HG03135 (cell line): Measurements from ENCODE around the gene RAPH1.

Source experiments
- ATAC-seq: cut with Tn5 transposase; IDR thresholded peaks from one replicate; pipeline ENCODE4 v1.9.1; 2021; ENCODE audit warnings: mild to moderate bottlenecking, moderate library complexity; ENCODE audit not compliant: unreplicated experiment

RAPH1 gene

GRCh38 chr2:203489531-203489930, 45.6 kb downstream of the RAPH1 start:
- no peak for ATAC-seq

- ATAC-seq, result no peak
These were observed 50.6 kb downstream of the RAPH1 start for GRCh38 chr2:203484266-203485112.

- no peak for ATAC-seq
These were observed 54.5 kb downstream of the RAPH1 start for GRCh38 chr2:203480623-203481022.

DNA sequence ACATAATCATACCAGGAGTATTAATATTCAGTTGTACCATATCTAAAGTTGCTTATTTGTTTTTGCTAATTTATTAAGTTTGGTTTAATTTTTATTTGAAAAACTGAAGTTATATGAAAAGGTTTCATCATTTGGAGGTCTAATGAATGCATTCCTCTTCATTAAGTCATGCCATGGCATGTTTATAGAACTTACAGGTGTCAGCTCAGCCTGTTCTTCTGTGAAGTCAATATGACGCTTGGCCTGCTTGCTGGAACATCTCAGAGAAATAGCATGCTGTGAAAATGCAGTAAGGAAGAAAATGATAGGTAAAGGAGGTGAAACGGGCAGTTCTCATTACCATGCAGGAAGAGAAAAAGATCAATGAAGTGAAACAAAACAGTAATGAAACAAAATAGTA, 58.2 kb downstream of the RAPH1 start:
- no peak for ATAC-seq

DNA sequence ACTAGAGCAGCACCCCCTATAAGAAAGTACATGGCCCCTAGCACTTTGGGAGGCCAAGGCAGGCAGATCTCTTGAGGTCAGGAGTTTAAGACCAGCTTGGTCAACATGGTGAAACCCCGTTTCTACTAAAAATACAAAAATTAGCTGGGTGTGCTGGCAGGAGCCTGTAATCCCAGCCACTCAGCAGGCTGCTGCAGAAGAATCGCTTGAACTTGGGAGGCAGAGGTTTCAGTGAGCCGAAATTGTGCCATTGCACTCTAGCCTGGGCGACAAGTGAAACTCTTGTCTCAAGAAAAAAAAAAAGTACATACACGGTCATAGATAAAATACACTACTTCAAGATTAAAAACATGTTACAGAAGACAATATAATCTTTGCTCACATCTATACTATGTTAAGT, 63.8 kb downstream of the RAPH1 start:
- ATAC-seq, result no peak

DNA sequence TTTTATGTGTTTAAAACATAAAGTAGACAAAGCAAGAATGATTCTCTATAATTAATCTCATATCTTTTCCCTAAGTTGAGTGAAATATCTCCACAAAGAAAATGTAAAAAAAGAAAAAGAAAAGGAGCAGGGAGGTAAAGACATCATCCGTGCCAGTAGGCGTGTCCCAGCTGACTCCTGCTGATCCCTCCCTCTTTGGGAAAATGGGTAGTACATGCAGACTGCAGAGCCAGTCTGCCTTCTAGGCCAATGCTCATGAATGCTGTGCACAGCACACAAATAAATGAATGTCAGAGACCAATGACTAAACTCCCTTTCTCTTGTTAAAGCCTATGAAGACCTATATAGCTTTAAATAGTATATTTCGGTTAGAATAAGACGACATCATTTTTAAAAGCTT, 64.7 kb downstream of the RAPH1 start:
- no peak for ATAC-seq

- ATAC-seq, result no peak
These were observed 65.6 kb downstream of the RAPH1 start for GRCh38 chr2:203469546-203469945.

- ATAC-seq, result no peak
These were observed 71.8 kb downstream of the RAPH1 start for GRCh38 chr2:203463266-203463678.

GRCh38 chr2:203462308-203462707, 72.8 kb downstream of the RAPH1 start:
- no peak for ATAC-seq

- no peak for ATAC-seq
These were observed 73.4 kb downstream of the RAPH1 start for GRCh38 chr2:203461746-203462145.

GRCh38 chr2:203455209-203455608, 79.9 kb downstream of the RAPH1 start:
- no peak for ATAC-seq

DNA sequence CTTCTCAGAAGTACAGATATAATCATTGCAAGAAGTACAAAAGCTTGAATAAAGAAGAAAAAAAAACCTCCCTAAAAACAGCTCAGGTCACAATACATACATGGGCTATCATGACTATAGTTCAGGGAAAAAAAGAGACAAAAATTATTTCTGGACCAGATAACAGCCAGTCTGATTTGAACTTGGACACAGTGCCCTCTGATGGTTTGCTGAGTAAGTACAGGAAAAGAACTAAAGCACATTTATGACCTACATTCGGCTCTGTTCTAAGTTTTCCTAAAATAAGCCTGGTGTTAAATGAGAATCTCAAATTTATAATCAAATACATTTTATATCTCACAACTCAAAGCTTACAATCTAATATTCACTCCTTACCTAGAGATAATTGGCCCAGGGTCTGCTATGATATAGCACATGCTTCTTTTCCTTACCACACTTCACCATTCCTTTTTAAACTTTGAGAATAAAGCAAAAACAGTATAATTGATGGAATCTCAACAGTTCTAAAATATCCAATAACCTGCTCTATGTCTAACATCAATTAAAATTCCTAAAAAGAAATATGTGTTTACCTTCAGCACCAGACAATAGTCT, 81.1 kb downstream of the RAPH1 start:
- no peak for ATAC-seq

GRCh38 chr2:203451689-203452088, 83.4 kb downstream of the RAPH1 start:
- no peak for ATAC-seq

DNA sequence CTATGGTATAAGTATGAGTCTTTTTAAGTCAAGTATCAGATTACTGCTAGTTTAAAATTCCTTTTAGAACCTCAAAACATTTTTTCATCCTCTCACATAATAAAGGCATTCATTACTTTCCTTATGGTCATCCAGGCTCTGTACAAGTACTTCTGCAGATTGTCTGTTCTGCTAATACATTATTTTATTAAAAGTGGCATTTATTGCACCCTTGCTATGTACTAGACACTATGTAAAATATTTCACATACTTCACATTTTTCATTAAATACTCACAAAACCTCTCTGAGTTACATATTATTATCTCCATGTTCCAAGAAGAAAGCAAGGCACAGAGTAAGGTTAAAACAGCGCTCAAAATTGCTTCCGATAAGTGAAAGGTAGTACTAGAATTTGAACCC, 84.1 kb downstream of the RAPH1 start:
- no peak for ATAC-seq

DNA sequence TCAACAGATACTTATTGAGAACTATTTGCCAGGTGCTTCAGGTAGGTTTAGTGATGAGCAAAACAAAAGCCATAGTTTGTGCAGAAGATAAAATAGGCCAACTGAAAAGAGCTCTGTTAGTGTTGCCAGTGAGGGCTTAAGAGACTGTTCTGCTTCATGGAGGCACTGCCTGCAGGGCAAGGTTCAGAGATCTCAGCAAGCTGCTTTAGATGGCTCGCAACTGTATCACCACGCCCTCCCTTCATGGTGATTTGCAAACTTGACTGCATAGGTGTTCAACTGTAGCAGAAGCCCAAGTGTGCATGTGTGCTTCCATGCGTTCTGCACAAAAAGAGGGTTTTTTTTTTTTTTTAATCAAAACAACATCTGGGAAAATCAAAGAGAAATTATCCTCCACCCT, 84.5 kb downstream of the RAPH1 start:
- ATAC-seq, result no peak

DNA sequence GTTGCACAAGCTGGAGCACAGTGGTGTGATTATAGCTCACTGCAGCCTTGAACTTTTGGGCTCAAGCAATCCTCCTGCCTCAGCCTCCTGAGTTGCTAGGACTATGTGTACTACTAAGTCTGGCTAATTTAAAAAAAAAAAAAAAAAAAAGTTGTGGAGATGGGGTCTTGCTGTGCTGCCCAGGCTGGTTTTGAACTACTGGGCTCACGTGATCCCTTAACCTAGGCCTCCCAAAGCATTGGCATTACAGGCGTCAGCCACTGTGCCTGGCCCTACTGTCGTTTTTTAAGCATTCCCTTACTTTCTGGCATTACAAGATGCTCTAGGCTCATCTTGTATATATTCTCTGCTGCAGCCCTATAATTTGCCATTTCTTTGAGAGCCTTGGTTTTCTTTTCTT, 88.3 kb downstream of the RAPH1 start:
- no peak for ATAC-seq

GRCh38 chr2:203446071-203446481, 89.0 kb downstream of the RAPH1 start:
- no peak for ATAC-seq

- no peak for ATAC-seq
These were observed 90.4 kb downstream of the RAPH1 start for GRCh38 chr2:203444738-203445137.

GRCh38 chr2:203442463-203442862, 92.6 kb downstream of the RAPH1 start:
- no peak for ATAC-seq

DNA sequence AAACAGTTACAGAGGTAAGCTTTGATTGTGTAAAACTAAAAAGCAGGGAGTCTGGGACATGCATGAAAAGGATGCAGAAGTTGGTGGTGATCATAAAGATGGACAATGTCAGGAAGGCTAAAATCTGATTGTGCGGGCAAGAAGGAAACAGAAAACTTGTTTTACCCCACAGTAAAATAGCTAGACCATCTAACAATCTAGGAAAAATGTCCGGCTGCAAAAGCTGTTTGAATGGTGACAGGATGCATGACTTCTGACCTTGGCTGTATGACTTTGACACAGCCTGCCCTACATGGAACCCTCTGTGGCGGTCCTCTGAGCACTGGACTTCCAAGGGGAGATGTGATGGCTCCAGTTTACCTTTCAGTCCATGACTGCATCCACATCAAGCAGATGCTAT, 93.6 kb downstream of the RAPH1 start:
- ATAC-seq, result no peak

DNA sequence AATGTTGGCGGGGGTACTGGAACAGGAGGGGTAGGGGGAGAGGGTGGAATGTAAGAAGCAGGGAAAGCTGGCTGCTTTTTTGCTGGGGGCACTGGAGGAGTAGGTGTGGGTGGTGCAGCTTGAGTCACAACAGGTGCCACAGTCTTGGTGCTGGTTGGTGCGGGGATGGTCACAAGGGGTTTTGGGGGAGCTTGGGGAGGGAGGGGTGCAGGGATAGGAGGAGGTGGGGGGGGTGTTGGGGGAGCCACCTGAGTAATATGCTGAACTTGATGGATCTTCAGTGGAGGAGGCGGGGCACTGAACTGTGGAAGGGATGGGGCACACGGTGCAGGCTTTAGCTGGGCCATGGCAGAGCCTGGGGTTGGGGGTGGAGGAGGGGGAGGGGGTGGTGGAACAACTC, 94.4 kb downstream of the RAPH1 start:
- no peak for ATAC-seq

- ATAC-seq, result no peak
These were observed 96.6 kb downstream of the RAPH1 start for GRCh38 chr2:203438528-203438927.

GRCh38 chr2:203437511-203437910, 97.6 kb downstream of the RAPH1 start:
- ATAC-seq, result no peak
